T-helper 2 cell (primary cell): ENCODE measurements around the gene TMSB4X.

ENCODE experiments used
- DNase-seq, 5 experiments: peaks; one replicate each; pipeline versions ENCODE4 v3.0.0 to v3.0.0-alpha.2; 2012 to 2022

TMSB4X gene

GRCh38 chrX:12976819-12977732, 2.2 kb downstream of the TMSB4X start:
- peak in 1 of 5 experiments; percentile 30 for DNase-seq

- DNase-seq: no peak
Measured at GRCh38 chrX:12977761-12978204, 2.9 kb downstream of the TMSB4X start.

- DNase-seq: peak in 4 of 5 experiments; percentile 27 to 96 (median 71)
Measured at GRCh38 chrX:12978205-12979025, 3.5 kb downstream of the TMSB4X start.

- DNase-seq: peak in 1 of 5 experiments; percentile 27
Measured at GRCh38 chrX:12979026-12979607, 4.2 kb downstream of the TMSB4X start.

GRCh38 chrX:12979616-12980015, 4.7 kb downstream of the TMSB4X start:
- peak in 1 of 5 experiments; percentile 26 for DNase-seq

- peak in 1 of 5 experiments; percentile 62 for DNase-seq
Measured at GRCh38 chrX:12980039-12980438, 5.1 kb downstream of the TMSB4X start.

- peak in 2 of 5 experiments; percentile 51 to 60 for DNase-seq
Measured at GRCh38 chrX:12981880-12982279, 7.0 kb downstream of the TMSB4X start.

- peak in 3 of 5 experiments; percentile 37 to 84 (median 69) for DNase-seq
Measured at GRCh38 chrX:12984603-12985319, 9.9 kb downstream of the TMSB4X start.

GRCh38 chrX:12985331-12985730, 10.4 kb downstream of the TMSB4X start:
- no peak for DNase-seq

GRCh38 chrX:12986164-12986779, 11.4 kb downstream of the TMSB4X start:
- peak in 1 of 5 experiments; percentile 42 for DNase-seq

GRCh38 chrX:12986886-12987285, 12.0 kb downstream of the TMSB4X start:
- no peak for DNase-seq

GRCh38 chrX:12987340-12987739, 12.4 kb downstream of the TMSB4X start:
- DNase-seq: no peak

- no peak for DNase-seq
Measured at GRCh38 chrX:12987900-12988594, 13.1 kb downstream of the TMSB4X start.

- no peak for DNase-seq
Measured at GRCh38 chrX:12988797-12989196, 13.9 kb downstream of the TMSB4X start.

- DNase-seq: no peak
Measured at GRCh38 chrX:12989461-12989860, 14.6 kb downstream of the TMSB4X start.

- DNase-seq: no peak
Measured at GRCh38 chrX:12991575-12991974, 16.7 kb downstream of the TMSB4X start.

GRCh38 chrX:12992544-12993118, 17.7 kb downstream of the TMSB4X start:
- no peak for DNase-seq

- no peak for DNase-seq
Measured at GRCh38 chrX:12993826-12994225, 18.9 kb downstream of the TMSB4X start.

GRCh38 chrX:12994321-12994720, 19.4 kb downstream of the TMSB4X start:
- DNase-seq: no peak

GRCh38 chrX:12996934-12997435, 22.1 kb downstream of the TMSB4X start:
- DNase-seq: no peak
